K562 (cell line): ENCODE results near the gene ARHGAP4. TPM values are rescaled to one million over a fixed set of nuclear protein-coding genes. Genes with fewer than 3 reads are reported as not detected.
A peak's percentile ranks its signal among the peaks of the same experiment; 100 is the strongest.

Experiments
- BRCA1 ChIP-seq, 2 experiments: fragments of 450-650 bp in 1 of 2; sonication (generic) in 1 of 2; formaldehyde crosslinking in 1 of 2; IDR thresholded peaks; 2 replicates each; pipeline versions ENCODE4 v1.5.0 to v1.6.1; 2017 to 2020; ENCODE audit warnings: mild to moderate bottlenecking in 1 of 2, missing genetic modification reagents in 1 of 2
- CAMTA2 ChIP-seq: fragments of 250-450 bp; sonication (Bioruptor Pico); conservative IDR thresholded peaks from 2 replicates; pipeline ENCODE4 v1.5.1; 2022
- CCNT2 ChIP-seq: IDR thresholded peaks from 2 replicates; pipeline ENCODE4 v1.6.1; 2011; ENCODE audit warnings: borderline replicate concordance, low read depth, mild to moderate bottlenecking, moderate library complexity, mixed read lengths, low read length; ENCODE audit not compliant: insufficient read length; ENCODE audit errors: extremely low read depth
- CREB1 ChIP-seq, 2 experiments: sonication (generic) in 1 of 2; formaldehyde crosslinking in 1 of 2; IDR thresholded peaks; 2 replicates each; pipeline versions ENCODE4 v1.6.1 to v1.8.0; 2012 to 2022; ENCODE audit warnings: inconsistent platforms in 1 of 2, mild to moderate bottlenecking in 1 of 2, missing genetic modification reagents in 1 of 2, moderate library complexity in 1 of 2
- CREB3L1 ChIP-seq: fragments of 450-650 bp; IDR thresholded peaks from 2 replicates; pipeline ENCODE4 v1.6.1; 2014; ENCODE audit warnings: low read depth, mild to moderate bottlenecking, moderate library complexity, borderline replicate concordance
- PYGO2 ChIP-seq: fragments of 450-650 bp; IDR thresholded peaks from 2 replicates; pipeline ENCODE4 v1.6.1; 2016; ENCODE audit warnings: mild to moderate bottlenecking, missing genetic modification characterization, moderate library complexity, missing compliant biosample characterization
- RBFOX2 ChIP-seq: fragments of 200-400 bp; formaldehyde crosslinking; IDR thresholded peaks from 2 replicates; pipeline ENCODE4 v1.6.1; 2017; ENCODE audit warnings: low read depth, mild to moderate bottlenecking, low read length, moderate library complexity
- RHOXF2B ChIP-seq: fragments of 250-450 bp; sonication (Bioruptor Pico); conservative IDR thresholded peaks from 2 replicates; pipeline ENCODE4 v1.5.1; 2021
- SAFB2 ChIP-seq: fragments of 200-400 bp; formaldehyde crosslinking; IDR thresholded peaks from 2 replicates; pipeline ENCODE4 v1.6.1; 2018; ENCODE audit warnings: borderline replicate concordance, low read length, low read depth, moderate library complexity; ENCODE audit not compliant: severe bottlenecking
- SIX5 ChIP-seq, 2 experiments: IDR thresholded peaks; 2 replicates each; pipeline ENCODE4 v1.6.1; 2011; ENCODE audit warnings: low read length in 2 of 2, borderline replicate concordance in 1 of 2, low read depth in 1 of 2, mild to moderate bottlenecking in 1 of 2, moderate library complexity in 1 of 2; ENCODE audit not compliant: insufficient read depth in 1 of 2
- XRCC3 ChIP-seq: fragments of 450-650 bp; IDR thresholded peaks from 2 replicates; pipeline ENCODE4 v1.6.1; 2017; ENCODE audit warnings: mild to moderate bottlenecking, moderate library complexity
- ZBTB43 ChIP-seq: sonication (generic); formaldehyde crosslinking; IDR thresholded peaks from 2 replicates; pipeline ENCODE4 v1.8.0; 2023; ENCODE audit warnings: mild to moderate bottlenecking, missing genetic modification reagents
- ZKSCAN1 ChIP-seq: fragments of 150-350 bp; IDR thresholded peaks from 2 replicates; pipeline ENCODE4 v1.6.1; 2016; ENCODE audit warnings: low read depth, low read length
- ZNF232 ChIP-seq: sonication (generic); formaldehyde crosslinking; IDR thresholded peaks from 2 replicates; pipeline ENCODE4 v1.8.0; 2022; ENCODE audit warnings: mild to moderate bottlenecking, missing genetic modification reagents
- ZNF408 ChIP-seq: fragments of 250-450 bp; sonication (Bioruptor Pico); IDR thresholded peaks from 2 replicates; pipeline ENCODE4 v1.4.0; 2020; ENCODE audit warnings: low read depth, mild to moderate bottlenecking, moderate library complexity
- polyA plus RNA-seq, 8 experiments: library from polyadenylated mRNA; depleted of rRNA in 4 of 8; stranded (reverse) in 5 of 8; unstranded in 3 of 8; fragments of >200 nt; fragmentation: Nextera tagmentation in 2 of 8; fragmentation: Illumina TruSeq in 1 of 8; extraction: Ambion mirVana in 2 of 8; extraction: Trizol in 1 of 8; gene quantifications; 2 replicates each; pipeline versions ENCODE4 v1.2.1 to v1.2.3, GENCODE V29; 2011 to 2014; ENCODE audit warnings: inconsistent platforms in 1 of 8, missing spikeins in 1 of 8
- total RNA-seq, 7 experiments: library from RNA; depleted of rRNA in 6 of 7; stranded (reverse); fragments of >200 nt in 6 of 7; fragmentation: Illumina TruSeq in 2 of 7; extraction: Trizol in 2 of 7; gene quantifications; 2 replicates each; pipeline versions ENCODE4 v1.2.1 to v1.2.3, GENCODE V29; 2011 to 2021; ENCODE audit warnings: low replicate concordance in 1 of 7
- TF ChIP-seq, protein P1 (sequence below): fragments of 250-450 bp; sonication (Bioruptor Pico); IDR thresholded peaks from 2 replicates; pipeline ENCODE4 v1.6.1; 2021; ENCODE audit warnings: mild to moderate bottlenecking

ARHGAP4 gene
- total and polyA plus RNA-seq, 9 of the 15 experiments (the other 6 are each of a cell fraction or from before 2014, with no cell fraction given), result 0.30 to 81.8 (median 13.5) TPM

DNA sequence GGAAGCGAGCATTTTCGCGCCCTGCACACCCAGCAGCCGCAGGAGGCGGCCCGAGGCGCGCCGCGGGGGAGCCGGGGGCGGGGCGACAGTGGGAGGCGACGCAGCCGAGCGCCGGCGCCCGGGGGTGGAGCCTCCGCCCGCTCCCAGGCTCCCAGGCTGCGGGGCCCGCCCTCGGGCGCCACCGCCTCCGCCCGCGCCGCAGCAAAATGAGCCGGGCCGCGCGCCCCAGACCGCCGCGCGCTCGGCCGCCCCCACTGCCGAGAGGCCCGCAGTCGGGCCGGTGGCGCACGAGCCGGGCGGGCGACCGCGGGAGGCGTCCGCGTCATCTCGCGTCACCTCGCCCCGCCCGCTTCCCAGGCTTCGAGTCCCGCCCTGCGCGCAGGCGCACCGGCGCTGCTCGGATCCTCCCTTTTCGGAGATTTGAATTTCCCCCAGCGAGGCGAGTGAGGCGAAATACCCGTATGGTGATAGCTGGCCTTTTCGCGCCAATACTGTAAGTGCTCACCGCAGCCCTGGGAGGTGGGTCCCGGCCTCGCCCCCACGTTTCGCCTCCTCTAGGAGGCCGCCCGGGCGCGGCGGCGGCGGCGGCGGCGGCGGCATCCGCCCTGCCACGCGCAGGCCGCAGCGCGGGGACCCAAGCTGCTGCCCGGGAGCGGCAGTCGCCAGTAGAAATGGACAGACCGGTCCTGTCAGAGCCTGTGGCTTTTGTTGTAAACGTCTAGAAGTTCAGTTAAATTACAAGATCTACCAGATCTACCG is 46.5 kb upstream of the ARHGAP4 start, which contains the start of gene TMEM187 (continued):
- peak; percentile 78 for TF ChIP-seq CREB1 (IDR thresholded peaks at IDR 0.05)
- peak; percentile 62; the same call in 1 of the 2 replicates for TF ChIP-seq CREB1 (CRISPR knock-in tag; IDR thresholded peaks at IDR 0.05)
- peak; percentile 82 for TF ChIP-seq CCNT2
- no peak for TF ChIP-seq XRCC3
- TF ChIP-seq ZBTB43, result no peak
- TF ChIP-seq RBFOX2, result peak; percentile 83
- no peak for TF ChIP-seq BRCA1 (IDR thresholded peaks at IDR 0.05)
- no peak for TF ChIP-seq BRCA1 (CRISPR knock-in tag; IDR thresholded peaks at IDR 0.05)
- no peak for TF ChIP-seq SAFB2
- TF ChIP-seq SIX5 (IDR thresholded peaks at IDR 0.05; ENCODE audit: borderline replicate concordance in 1 of 2, insufficient read depth in 1 of 2, low read depth in 1 of 2, low read length in 2 of 2), result no peak
- TF ChIP-seq ZNF408, result no peak
- TF ChIP-seq ZKSCAN1, result no peak
- TF ChIP-seq CAMTA2 (CRISPR knock-in tag), result no peak
- TF ChIP-seq PYGO2 (tag), result no peak
- TF ChIP-seq, protein P1, sequence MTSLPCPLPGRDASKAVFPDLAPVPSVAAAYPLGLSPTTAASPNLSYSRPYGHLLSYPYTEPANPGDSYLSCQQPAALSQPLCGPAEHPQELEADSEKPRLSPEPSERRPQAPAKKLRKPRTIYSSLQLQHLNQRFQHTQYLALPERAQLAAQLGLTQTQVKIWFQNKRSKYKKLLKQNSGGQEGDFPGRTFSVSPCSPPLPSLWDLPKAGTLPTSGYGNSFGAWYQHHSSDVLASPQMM (CRISPR knock-in tag), result no peak
- no peak for TF ChIP-seq ZNF232 (CRISPR knock-in tag)
- TF ChIP-seq CREB3L1, result peak; percentile 60; the same call in 1 of the 2 replicates
- TF ChIP-seq RHOXF2B (CRISPR knock-in tag), result no peak
- TF ChIP-seq, all 486 proteins: peak for 45
